Stimulated activated CD4-positive, alpha-beta T cell treated with anti-CD3 and anti-CD28 coated beads, TNF-alpha, amount 100 ng/mL, for 1 hour (primary cell): ENCODE data around the gene SLC45A2.

Experiments
- DNase-seq, 3 donors: peaks; one replicate each; pipeline ENCODE4 v3.0.0-alpha.2; 2020; ENCODE audit warnings: low read depth in 3 of 3, low spot score in 1 of 3

The SLC45A2 gene

GRCh38 chr5:34007621-34008600 is 23.4 kb upstream of the SLC45A2 start, which contains the start of gene AMACR:
Gene AMACR, minus strand, starts transcription at chr5:34008050. Its CDS starts 31 bp downstream, at chr5:34008019.
- DNase-seq: peak; percentile 54 to 86 (median 78)

GRCh38 chr5:34007201-34007620 is 22.7 kb upstream of the SLC45A2 start:
- DNase-seq: no peak

- DNase-seq: no peak
Measured at GRCh38 chr5:34005681-34006080, 21.2 kb upstream of the SLC45A2 start.

GRCh38 chr5:34005211-34005610 is 20.7 kb upstream of the SLC45A2 start:
- DNase-seq: no peak

- no peak for DNase-seq
Measured at GRCh38 chr5:34003941-34004340, 19.4 kb upstream of the SLC45A2 start.

- DNase-seq: no peak
Measured at GRCh38 chr5:34002629-34003328, 18.3 kb upstream of the SLC45A2 start.

GRCh38 chr5:34001241-34001841 is 16.8 kb upstream of the SLC45A2 start:
- DNase-seq: no peak

- DNase-seq: no peak
Measured at GRCh38 chr5:33999978-34000377, 15.5 kb upstream of the SLC45A2 start.

- no peak for DNase-seq
Measured at GRCh38 chr5:33997331-33997983, 13.0 kb upstream of the SLC45A2 start.

GRCh38 chr5:33995865-33996264 is 11.4 kb upstream of the SLC45A2 start:
- no peak for DNase-seq

GRCh38 chr5:33994845-33995244 is 10.4 kb upstream of the SLC45A2 start:
- DNase-seq: no peak

- DNase-seq: no peak
Measured at GRCh38 chr5:33992864-33993263, 8.4 kb upstream of the SLC45A2 start.

GRCh38 chr5:33985447-33985846 is 954 bp upstream of the SLC45A2 start:
- no peak for DNase-seq

GRCh38 chr5:33984178-33984577 is 315 bp downstream of the SLC45A2 start:
- no peak for DNase-seq

- DNase-seq: no peak
Measured at GRCh38 chr5:33981408-33982162, 2.9 kb downstream of the SLC45A2 start.

- DNase-seq: no peak
Measured at GRCh38 chr5:33980030-33980429, 4.5 kb downstream of the SLC45A2 start.

- DNase-seq: no peak
Measured at GRCh38 chr5:33978306-33978705, 6.2 kb downstream of the SLC45A2 start.

- no peak for DNase-seq
Measured at GRCh38 chr5:33976307-33976706, 8.2 kb downstream of the SLC45A2 start.

- no peak for DNase-seq
Measured at GRCh38 chr5:33975852-33976251, 8.6 kb downstream of the SLC45A2 start.

- no peak for DNase-seq
Measured at GRCh38 chr5:33973271-33973670, 11.2 kb downstream of the SLC45A2 start.
